ENCODE results near the gene ASCC1.

DNA sequence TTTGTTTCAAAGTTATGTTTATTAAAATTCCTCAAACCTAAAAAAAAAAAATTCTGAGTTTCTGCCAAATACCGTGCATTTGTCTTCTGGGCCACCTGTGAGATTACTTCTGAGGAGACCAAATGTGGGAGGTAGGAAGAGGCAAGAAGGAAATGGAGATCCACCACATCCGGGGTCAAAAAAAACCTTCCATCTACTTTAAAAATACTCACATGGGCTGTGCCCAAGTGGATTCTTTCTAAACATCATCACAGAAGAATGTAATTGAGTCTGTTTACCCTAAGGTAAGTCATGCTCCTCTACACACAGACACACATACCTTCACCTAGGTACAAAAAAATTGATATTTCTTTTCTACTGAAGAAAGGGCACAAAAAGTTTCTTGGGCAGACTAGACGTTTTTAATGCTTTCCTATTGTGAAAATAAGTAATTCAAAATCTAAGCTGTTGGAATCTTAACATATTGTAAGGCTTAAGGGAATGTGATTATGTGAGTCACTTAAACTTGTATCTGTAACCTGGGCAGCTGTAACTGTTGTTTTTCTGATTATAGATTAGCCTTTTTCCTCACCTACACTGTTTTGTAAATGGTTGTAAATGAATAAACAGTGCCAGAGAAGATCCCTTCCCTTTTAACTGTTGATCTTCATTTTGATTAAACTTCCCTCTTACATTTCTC, 108.6 kb downstream of the ASCC1 start:
- TF ChIP-seq, protein P1, sequence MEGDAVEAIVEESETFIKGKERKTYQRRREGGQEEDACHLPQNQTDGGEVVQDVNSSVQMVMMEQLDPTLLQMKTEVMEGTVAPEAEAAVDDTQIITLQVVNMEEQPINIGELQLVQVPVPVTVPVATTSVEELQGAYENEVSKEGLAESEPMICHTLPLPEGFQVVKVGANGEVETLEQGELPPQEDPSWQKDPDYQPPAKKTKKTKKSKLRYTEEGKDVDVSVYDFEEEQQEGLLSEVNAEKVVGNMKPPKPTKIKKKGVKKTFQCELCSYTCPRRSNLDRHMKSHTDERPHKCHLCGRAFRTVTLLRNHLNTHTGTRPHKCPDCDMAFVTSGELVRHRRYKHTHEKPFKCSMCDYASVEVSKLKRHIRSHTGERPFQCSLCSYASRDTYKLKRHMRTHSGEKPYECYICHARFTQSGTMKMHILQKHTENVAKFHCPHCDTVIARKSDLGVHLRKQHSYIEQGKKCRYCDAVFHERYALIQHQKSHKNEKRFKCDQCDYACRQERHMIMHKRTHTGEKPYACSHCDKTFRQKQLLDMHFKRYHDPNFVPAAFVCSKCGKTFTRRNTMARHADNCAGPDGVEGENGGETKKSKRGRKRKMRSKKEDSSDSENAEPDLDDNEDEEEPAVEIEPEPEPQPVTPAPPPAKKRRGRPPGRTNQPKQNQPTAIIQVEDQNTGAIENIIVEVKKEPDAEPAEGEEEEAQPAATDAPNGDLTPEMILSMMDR (IDR thresholded peaks at IDR 0.05; ENCODE audit: borderline replicate concordance, extremely low read depth, low read length, poor library complexity, severe bottlenecking): no peak
- no peak for TF ChIP-seq EZH2 (IDR thresholded peaks at IDR 0.05; ENCODE audit: borderline replicate concordance, low read depth, low read length, severe bottlenecking)

All from DND-41 (cell line).